Stimulated activated CD4-positive, alpha-beta T cell treated with anti-CD3 and anti-CD28 coated beads, TNF-alpha, amount 100 ng/mL, for 48 hours (primary cell): ENCODE results near the gene JTB.

ENCODE experiments used
- DNase-seq, 3 donors: peaks; one replicate each; pipeline ENCODE4 v3.0.0-alpha.2; 2020; ENCODE audit warnings: low read depth in 3 of 3

JTB gene

GRCh38 chr1:153954826-153955225, 22.6 kb downstream of the JTB start:
- no peak for DNase-seq

GRCh38 chr1:153953859-153954365, 23.6 kb downstream of the JTB start:
- DNase-seq: no peak

- no peak for DNase-seq
These were observed 25.7 kb downstream of the JTB start for GRCh38 chr1:153951801-153952200.

GRCh38 chr1:153951183-153951582, 26.3 kb downstream of the JTB start:
- no peak for DNase-seq

- peak; percentile 50 to 72 (median 56) for DNase-seq
These were observed 30.7 kb downstream of the JTB start, which contains the start of gene DENND4B for GRCh38 chr1:153946622-153947241. DENND4B (minus strand) TSS chr1:153946718; CDS start chr1:153944374, 2,344 bp downstream.

- peak; percentile 32 to 65 (median 51) for DNase-seq
These were observed 31.5 kb downstream of the JTB start for GRCh38 chr1:153945795-153946621.

GRCh38 chr1:153945131-153945794, 32.2 kb downstream of the JTB start:
- peak in 2 of 3 donors; percentile 32 to 55 for DNase-seq

- DNase-seq: no peak
These were observed 32.7 kb downstream of the JTB start for GRCh38 chr1:153944827-153945117.

GRCh38 chr1:153944005-153944826, 33.3 kb downstream of the JTB start:
- no peak for DNase-seq

- no peak for DNase-seq
These were observed 34.5 kb downstream of the JTB start for GRCh38 chr1:153942766-153943549.

- DNase-seq: no peak
These were observed 35.4 kb downstream of the JTB start for GRCh38 chr1:153941826-153942725.

GRCh38 chr1:153940756-153941155, 36.7 kb downstream of the JTB start:
- no peak for DNase-seq

GRCh38 chr1:153939476-153939875, 38.0 kb downstream of the JTB start:
- DNase-seq: no peak

- no peak for DNase-seq
These were observed 38.5 kb downstream of the JTB start for GRCh38 chr1:153938996-153939395.

GRCh38 chr1:153937331-153937730, 40.1 kb downstream of the JTB start:
- DNase-seq: no peak

- DNase-seq: no peak
These were observed 41.3 kb downstream of the JTB start for GRCh38 chr1:153936011-153936802.

GRCh38 chr1:153934746-153935145, 42.7 kb downstream of the JTB start:
- no peak for DNase-seq

- no peak for DNase-seq
These were observed 43.5 kb downstream of the JTB start for GRCh38 chr1:153933955-153934354.

- no peak for DNase-seq
These were observed 44.0 kb downstream of the JTB start for GRCh38 chr1:153933430-153933829.
